HepG2 (cell line): ENCODE results near the gene CDH13. TPM values are rescaled to one million over a fixed set of nuclear protein-coding genes. Genes with fewer than 3 reads are reported as not detected.

Experiments used
- ATAC-seq: fragments of 200-7000 bp; cut with Tn5 transposase; 3 replicates; pipeline ENCODE4 v1.9.1; 2020; ENCODE audit warnings: mild to moderate bottlenecking, moderate library complexity
- BruUV-seq: library from RNA; stranded (reverse); fragments of 400-500 nt; replicated peaks from 2 replicates; lab custom pipeline; 2021; lab: Mats Ljungman, UMichigan
- CTCF ChIA-PET: fragments of 300-600 bp; formaldehyde crosslinking; extraction: SDS; loops from one replicate; lab custom pipeline; 2021; ENCODE audit warnings: low total read pairs, inconsistent platforms, low intra/inter-chr PET ratio; lab: Yijun Ruan, JAX
- POLR2A ChIA-PET: fragments of 350-600 bp; sonication (Branson Sonifier 250); formaldehyde crosslinking; loops from one replicate; lab custom pipeline; 2020; ENCODE audit warnings: antibody characterized with exemption, inconsistent platforms; lab: Yijun Ruan, JAX
- DNase-seq: peaks from one replicate; pipeline ENCODE4 v3.0.0-alpha.2; 2015; ENCODE audit warnings: low spot score
- FAIRE-seq: peaks from 3 replicates; lab custom pipeline; 2011; peaks lifted over from hg19 to GRCh38; lab: Jason Lieb, UNC
- H2AFZ ChIP-seq: one replicate; pipeline ENCODE4 v1.6.1; 2011; ENCODE audit warnings: low read length, inconsistent platforms
- H3K27ac ChIP-seq: fragments of 300-600 bp; 3 replicates; pipeline ENCODE4 v1.8.0; 2011; ENCODE audit warnings: mixed run types, mild to moderate bottlenecking, mixed read lengths, low read length, inconsistent platforms; ENCODE audit not compliant: insufficient read depth; ENCODE audit errors: extremely low read length
- H3K27me3 ChIP-seq, 2 experiments: fragments of 200-600 bp in 1 of 2; 2 replicates in 1 of 2; 3 replicates in 1 of 2; pipeline versions ENCODE4 v1.6.0 to v1.8.0; 2011; ENCODE audit warnings: low read length in 2 of 2, mild to moderate bottlenecking in 2 of 2, moderate library complexity in 2 of 2, inconsistent platforms in 1 of 2; ENCODE audit not compliant: insufficient read depth in 2 of 2, control insufficient read depth in 1 of 2
- H3K36me3 ChIP-seq, 2 experiments: fragments of 200-600 bp in 1 of 2; replicated peaks in 1 of 2; 2 replicates in 1 of 2; 3 replicates in 1 of 2; pipeline versions ENCODE4 v1.5.1 to v1.8.0; 2011; ENCODE audit warnings: low read length in 2 of 2, inconsistent platforms in 1 of 2; ENCODE audit not compliant: insufficient read depth in 2 of 2, control insufficient read depth in 1 of 2
- H3K4me1 ChIP-seq: 2 replicates; pipeline ENCODE4 v1.5.1; 2012; ENCODE audit warnings: low read length, inconsistent platforms; ENCODE audit not compliant: insufficient read depth
- H3K4me2 ChIP-seq: 2 replicates; pipeline ENCODE4 v1.6.0; 2011; ENCODE audit warnings: low read depth, low read length, inconsistent platforms
- H3K4me3 ChIP-seq, 3 experiments: fragments of 200-600 bp in 1 of 3; sonication (generic), shearing (Covaris generic) in 1 of 3; replicated peaks in 1 of 3; 2 replicates each; pipeline ENCODE4 v1.5.1; 2011 to 2016; ENCODE audit warnings: low read length in 3 of 3, inconsistent platforms in 2 of 3, low read depth in 2 of 3, mild to moderate bottlenecking in 2 of 3, control low read depth in 1 of 3, mixed read lengths in 1 of 3; ENCODE audit not compliant: insufficient read depth in 1 of 3
- H3K79me2 ChIP-seq: one replicate; pipeline ENCODE4 v1.6.1; 2011; ENCODE audit warnings: low read length, inconsistent platforms; ENCODE audit not compliant: insufficient read depth
- H3K9ac ChIP-seq: 2 replicates; pipeline ENCODE4 v1.6.0; 2011; ENCODE audit warnings: mild to moderate bottlenecking, low read depth, low read length, inconsistent platforms; ENCODE audit not compliant: insufficient read depth
- H3K9me3 ChIP-seq: 2 replicates; pipeline ENCODE4 v1.5.1; 2012; ENCODE audit warnings: mild to moderate bottlenecking, low read length
- H4K20me1 ChIP-seq: 2 replicates; pipeline ENCODE4 v1.6.0; 2011; ENCODE audit warnings: inconsistent platforms, mild to moderate bottlenecking, low read length, moderate library complexity; ENCODE audit not compliant: insufficient read depth
- MIER2 ChIP-seq: IDR thresholded peaks from 2 replicates; pipeline ENCODE4 v1.6.1; 2016; ENCODE audit warnings: missing biosample characterization, missing genetic modification reagents
- REST ChIP-seq, 2 experiments: IDR thresholded peaks; 2 replicates each; pipeline ENCODE4 v1.6.1; 2011 to 2012; ENCODE audit warnings: low read length in 2 of 2, borderline replicate concordance in 1 of 2, low read depth in 1 of 2, mild to moderate bottlenecking in 1 of 2, moderate library complexity in 1 of 2
- ZZZ3 ChIP-seq: sonication (generic); formaldehyde crosslinking; IDR thresholded peaks from 2 replicates; pipeline ENCODE4 v1.4.0; 2020; ENCODE audit warnings: missing genetic modification reagents, mild to moderate bottlenecking, borderline replicate concordance
- WGBS: methylation state at CpG from one replicate; pipeline ENCODE4 v1.1.6; 2017; ENCODE audit warnings: low lambda C conversion rate; 5-methylcytosine and 5-hydroxymethylcytosine counted together
- in situ Hi-C: cut with HindIII; loops from 2 replicates; pipeline ENCODE4 v1.10.0; 2017; ENCODE audit warnings: low pct_unique_long_range_greater_than_20kb; ENCODE audit not compliant: extremely low pct_ligation_motif_present
- intact Hi-C: fragments of 100-400 bp; cut with micrococcal nuclease; formaldehyde crosslinking; loops from one replicate; pipeline ENCODE4 v1.10.0; 2022; ENCODE audit not compliant: unreplicated experiment
- polyA plus RNA-seq, 8 experiments: library from polyadenylated mRNA; depleted of rRNA in 3 of 8; stranded (reverse) in 7 of 8; unstranded in 1 of 8; fragments of >200 nt; fragmentation: Illumina TruSeq in 4 of 8; extraction: Trizol in 4 of 8; gene quantifications; 2 replicates each; pipeline versions ENCODE4 v1.2.1 to v1.2.3, GENCODE V29; 2011 to 2016; ENCODE audit warnings: low read depth in 4 of 8, missing spikeins in 1 of 8, mixed read lengths in 1 of 8; ENCODE audit not compliant: insufficient read depth in 1 of 8
- total RNA-seq, 5 experiments: library from RNA; depleted of rRNA; stranded (reverse); fragments of >200 nt; fragmentation: Illumina TruSeq; extraction: Trizol; gene quantifications; 2 replicates each; pipeline ENCODE4 v1.2.3, GENCODE V29; 2016; ENCODE audit warnings: low read depth in 1 of 5
- TF ChIP-seq, protein P1 (sequence below): sonication (generic); formaldehyde crosslinking; IDR thresholded peaks from 2 replicates; pipeline ENCODE4 v1.8.1; 2023; ENCODE audit warnings: mild to moderate bottlenecking, missing genetic modification reagents

The CDH13 gene
- total and polyA plus RNA-seq, 2 of the 13 experiments (the other 11 are each of a cell fraction or from before 2014, with no cell fraction given), result not detected

- Histone ChIP-seq H3K4me3 (no peak overlapping the region), H3K27me3 (no peaks in the 10 kb centered on the region; a peak in 1 of 5 replicates), H3K4me1 (no peaks in the 10 kb centered on the region), H3K27ac (no peak overlapping the region), H3K79me2 (no peaks in the 10 kb centered on the region), H3K9ac (no peak overlapping the region), H3K9me3 (no peaks in the 10 kb centered on the region), H4K20me1 (no peaks in the 10 kb centered on the region), H3K36me3 (no peaks in the 10 kb centered on the region), H3K4me2 (no peak overlapping the region), H2AFZ (no peak overlapping the region)
- ChIA-PET CTCF (no interaction called here), POLR2A (no interaction called here)
- BruUV-seq, result no TSS peak
- DNase-seq (no peak), FAIRE-seq (no peak), ATAC-seq (no peak)
- intact Hi-C loops (no loop called here), in situ Hi-C loops (no loop called here)
- WGBS, result 9% methylated on average over 7 of the region's 7 CpGs
- TF ChIP-seq, protein P1, sequence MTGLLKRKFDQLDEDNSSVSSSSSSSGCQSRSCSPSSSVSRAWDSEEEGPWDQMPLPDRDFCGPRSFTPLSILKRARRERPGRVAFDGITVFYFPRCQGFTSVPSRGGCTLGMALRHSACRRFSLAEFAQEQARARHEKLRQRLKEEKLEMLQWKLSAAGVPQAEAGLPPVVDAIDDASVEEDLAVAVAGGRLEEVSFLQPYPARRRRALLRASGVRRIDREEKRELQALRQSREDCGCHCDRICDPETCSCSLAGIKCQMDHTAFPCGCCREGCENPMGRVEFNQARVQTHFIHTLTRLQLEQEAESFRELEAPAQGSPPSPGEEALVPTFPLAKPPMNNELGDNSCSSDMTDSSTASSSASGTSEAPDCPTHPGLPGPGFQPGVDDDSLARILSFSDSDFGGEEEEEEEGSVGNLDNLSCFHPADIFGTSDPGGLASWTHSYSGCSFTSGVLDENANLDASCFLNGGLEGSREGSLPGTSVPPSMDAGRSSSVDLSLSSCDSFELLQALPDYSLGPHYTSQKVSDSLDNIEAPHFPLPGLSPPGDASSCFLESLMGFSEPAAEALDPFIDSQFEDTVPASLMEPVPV (CRISPR knock-in tag), result no peak
- TF ChIP-seq MIER2 (CRISPR knock-in tag) (peak; percentile 26; the same call in 1 of the 2 replicates), REST (IDR thresholded peaks at IDR 0.05; ENCODE audit: borderline replicate concordance in 1 of 2, low read depth in 1 of 2, low read length in 2 of 2) (peak; percentile 4 to 58; a peak in 3 of 4 replicates), ZZZ3 (CRISPR knock-in tag) (no peak)
These were observed 77.4 kb downstream of the CDH13 start for GRCh38 chr16:82703871-82704768.
